ENCODE results near the gene MAN1A1.

GRCh38 chr6:119227377-119227776 lies 122.2 kb downstream of the MAN1A1 start:
- TF ChIP-seq CTCF (IDR thresholded peaks at IDR 0.05; ENCODE audit: insufficient read depth, low read length) = no peak
- TF ChIP-seq REST (IDR thresholded peaks at IDR 0.05; ENCODE audit: insufficient replicate concordance, low read depth) = no peak

Data from HL-60 (cell line).